Esophagus squamous epithelium (tissue), 4 donors: ENCODE measurements around the gene CNGB1.

Experiments
- CTCF ChIP-seq, 6 experiments: fragments of 450-650 bp in 4 of 6; fragments of 200-600 bp in 2 of 6; sonication (generic) in 2 of 6; IDR thresholded peaks; one replicate each; pipeline ENCODE4 v1.5.1; 2016 to 2019; ENCODE audit warnings: antibody characterized with exemption in 6 of 6, mild to moderate bottlenecking in 4 of 6, moderate library complexity in 4 of 6
- POLR2A ChIP-seq, 4 donors: fragments of 450-650 bp; IDR thresholded peaks; one replicate each; pipeline ENCODE4 v1.6.1; 2017; ENCODE audit warnings: antibody characterized with exemption in 4 of 4, mild to moderate bottlenecking in 4 of 4, moderate library complexity in 3 of 4

GRCh38 chr16:58016840-58017446, 46.0 kb upstream of the CNGB1 start:
- TF ChIP-seq CTCF (IDR thresholded peaks at IDR 0.05) (no peak), POLR2A (IDR thresholded peaks at IDR 0.05) (no peak)
